T follicular helper cell (primary cell): ENCODE measurements around the gene PLTP.
"Not testable (repeated sequence)": the region's sequence is repeated elsewhere in the genome, so short reads cannot be mapped to it uniquely, and the experiment has no call there.

Experiments used
- DNase-seq: peaks from one replicate; pipeline ENCODE4 v3.0.0-alpha.2; 2020; ENCODE audit warnings: low read depth
- total RNA-seq, 2 experiments: gene quantifications; one replicate each; lab custom pipeline; 2026; lab: John Stamatoyannopoulos, UW

The PLTP gene, protein sequence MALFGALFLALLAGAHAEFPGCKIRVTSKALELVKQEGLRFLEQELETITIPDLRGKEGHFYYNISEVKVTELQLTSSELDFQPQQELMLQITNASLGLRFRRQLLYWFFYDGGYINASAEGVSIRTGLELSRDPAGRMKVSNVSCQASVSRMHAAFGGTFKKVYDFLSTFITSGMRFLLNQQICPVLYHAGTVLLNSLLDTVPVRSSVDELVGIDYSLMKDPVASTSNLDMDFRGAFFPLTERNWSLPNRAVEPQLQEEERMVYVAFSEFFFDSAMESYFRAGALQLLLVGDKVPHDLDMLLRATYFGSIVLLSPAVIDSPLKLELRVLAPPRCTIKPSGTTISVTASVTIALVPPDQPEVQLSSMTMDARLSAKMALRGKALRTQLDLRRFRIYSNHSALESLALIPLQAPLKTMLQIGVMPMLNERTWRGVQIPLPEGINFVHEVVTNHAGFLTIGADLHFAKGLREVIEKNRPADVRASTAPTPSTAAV
- total RNA-seq: 0.42 to 2.1 reads per million in 2 experiments

DNA sequence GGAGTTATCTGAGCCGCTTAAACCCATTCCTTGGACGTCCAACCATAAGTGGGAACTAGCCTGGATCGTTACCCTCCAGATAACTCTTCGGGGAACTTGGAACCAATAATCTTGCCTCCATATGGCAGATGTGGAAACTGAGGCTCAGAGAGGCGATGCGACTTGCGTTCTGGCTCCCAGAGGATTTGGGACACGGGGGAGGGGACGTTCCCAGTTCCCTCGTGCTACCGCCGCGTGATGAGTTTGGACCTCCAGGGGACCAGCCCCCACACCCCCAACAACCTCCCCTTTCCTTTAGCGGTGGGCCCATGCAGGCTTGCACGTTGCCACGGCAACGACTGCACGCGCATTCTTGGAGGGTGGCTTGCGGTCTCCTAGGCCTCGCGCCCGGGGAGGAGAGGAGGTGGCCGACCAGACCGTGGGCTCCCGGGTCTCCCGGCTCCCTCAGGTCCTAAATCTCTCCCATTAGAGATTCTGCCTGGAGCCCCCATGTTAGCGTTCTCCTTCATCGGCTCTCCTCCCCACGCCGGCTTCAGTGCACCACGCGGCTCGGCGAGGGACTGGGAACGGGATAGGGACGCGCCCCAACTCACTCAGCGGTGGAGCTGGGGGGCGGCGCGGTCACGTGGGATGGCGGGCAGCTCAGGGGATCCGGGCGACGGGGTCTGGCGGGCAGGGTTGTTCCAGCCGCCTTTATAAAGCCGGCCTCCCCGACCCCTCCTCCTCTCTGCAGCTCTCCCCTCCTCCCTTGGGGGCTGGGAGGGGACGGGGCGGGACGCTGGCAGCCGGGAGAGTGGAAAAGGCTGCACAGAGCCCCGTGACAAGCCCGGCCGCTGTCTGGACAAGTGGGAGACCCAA, at the start of gene PLTP:
TSS of gene PLTP (minus strand) at position 670 of the 858 bp plus-strand sequence. CDS start 703 bp downstream, outside the sequence.
- no peak for DNase-seq

DNA sequence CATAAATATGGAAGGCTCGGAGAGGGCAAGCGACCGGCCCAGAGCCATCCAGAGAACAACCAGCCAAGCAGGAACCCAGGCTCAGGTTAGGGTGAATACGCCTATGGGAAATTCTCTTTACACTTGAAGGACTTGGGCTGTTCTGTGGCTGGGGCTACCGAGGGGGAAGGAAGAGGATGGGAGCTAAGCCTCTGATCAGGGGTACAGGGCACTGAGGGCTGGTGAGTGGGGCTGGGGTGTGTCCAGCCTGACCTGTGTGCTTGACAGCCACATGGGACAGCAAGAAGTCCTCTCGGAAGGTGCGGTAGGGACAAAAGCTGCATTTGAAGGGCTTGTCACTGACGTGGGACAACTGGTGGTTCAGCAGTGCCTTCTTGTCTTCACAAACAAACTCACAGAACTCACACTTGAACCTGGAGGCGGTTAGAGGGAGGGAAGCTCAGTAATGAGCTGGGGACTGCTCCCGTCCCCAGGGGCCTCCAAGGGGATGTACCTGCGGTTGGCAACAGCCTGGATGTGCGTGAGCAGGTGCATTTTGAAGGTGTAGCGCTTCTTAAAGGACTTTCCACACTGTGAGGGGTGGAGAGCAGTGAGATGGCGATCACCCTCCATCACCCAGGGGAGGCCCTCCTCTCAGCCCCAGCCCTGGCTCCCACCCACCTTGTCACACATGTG, 48.1 kb upstream of the PLTP start:
- no peak for DNase-seq

DNA sequence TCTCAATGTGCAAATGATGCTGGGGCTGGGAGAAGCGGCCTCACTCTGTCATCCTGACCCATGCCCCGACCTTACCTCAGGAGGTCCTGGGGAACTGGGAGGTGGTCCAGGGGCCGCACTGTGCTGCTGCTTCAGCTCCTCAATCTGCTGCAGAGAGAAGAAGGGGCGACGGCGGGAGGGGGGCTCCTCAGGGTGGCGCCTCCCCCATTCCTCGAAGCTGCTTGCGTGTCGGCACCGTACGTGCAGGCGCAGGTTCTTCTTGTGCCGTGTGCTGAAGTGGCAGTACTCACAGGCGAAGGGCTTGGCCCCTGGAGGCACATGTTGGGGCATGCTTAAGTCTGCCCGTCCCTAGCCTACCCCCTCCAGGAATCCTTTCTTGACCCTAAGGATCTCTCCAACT, 47.2 kb upstream of the PLTP start:
- no peak for DNase-seq

DNA sequence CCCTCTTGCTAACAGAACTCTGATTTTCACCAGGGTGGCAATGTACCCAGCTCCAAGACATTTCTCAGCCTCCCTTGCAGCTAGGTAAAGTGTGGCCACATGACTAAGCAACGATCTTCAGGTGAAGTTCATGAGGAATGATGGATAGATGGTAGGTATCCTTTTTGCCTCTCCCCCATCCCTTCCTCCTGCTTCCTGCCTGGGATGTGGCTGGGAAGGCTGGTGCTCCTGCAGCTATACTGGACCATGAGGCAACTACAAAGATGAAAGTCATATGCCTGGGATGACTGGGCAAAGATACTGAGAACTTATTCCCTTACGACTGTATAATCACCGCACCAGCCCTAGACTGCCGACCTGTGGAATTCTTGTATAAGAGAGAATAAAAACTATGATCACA, 46.6 kb upstream of the PLTP start:
- no peak for DNase-seq

DNA sequence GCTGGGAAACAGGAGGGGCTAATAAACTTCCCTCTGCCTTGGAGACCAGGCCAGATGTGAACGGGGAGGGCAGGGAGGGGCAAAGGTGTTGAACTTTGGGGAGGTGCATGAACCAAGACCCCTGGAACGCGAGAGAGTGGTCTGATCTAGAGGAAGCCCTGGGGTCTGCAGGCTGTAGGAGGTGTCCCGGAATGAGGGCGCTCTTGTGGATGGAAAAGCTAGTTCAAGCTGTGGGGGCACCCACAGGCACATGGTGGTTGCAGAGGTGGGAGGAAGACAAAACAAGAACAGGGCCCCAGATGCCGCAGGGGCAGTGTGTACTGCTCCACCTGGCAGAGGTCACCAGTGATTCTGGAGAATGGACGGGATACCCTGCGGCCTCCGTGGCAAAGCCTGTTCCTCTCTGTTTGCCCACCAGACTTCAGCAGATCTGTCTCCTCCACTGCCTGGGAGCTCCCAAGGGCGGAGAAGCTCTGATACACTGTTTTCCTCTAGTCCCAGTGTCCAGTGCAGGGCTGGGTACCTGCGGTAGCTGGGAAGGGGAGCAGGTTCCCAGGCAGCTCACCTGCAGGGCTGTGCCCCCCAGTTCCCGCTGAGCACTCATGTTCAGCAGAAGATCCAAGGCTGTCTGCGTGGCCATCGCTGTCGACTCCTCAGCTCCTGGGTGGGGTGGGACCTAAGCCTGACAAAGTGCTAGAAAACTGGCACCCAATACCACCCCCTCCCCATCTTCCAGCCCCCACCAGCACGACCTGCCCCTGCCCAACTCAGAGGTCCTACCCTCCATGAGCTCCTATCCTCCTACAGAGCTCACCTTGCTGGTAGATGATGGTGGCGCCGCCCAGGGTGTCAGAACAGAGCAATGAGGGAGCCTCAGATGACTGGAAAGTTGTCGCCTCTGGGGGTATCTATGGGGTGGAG, 45.3 kb upstream of the PLTP start:
- no peak for DNase-seq

DNA sequence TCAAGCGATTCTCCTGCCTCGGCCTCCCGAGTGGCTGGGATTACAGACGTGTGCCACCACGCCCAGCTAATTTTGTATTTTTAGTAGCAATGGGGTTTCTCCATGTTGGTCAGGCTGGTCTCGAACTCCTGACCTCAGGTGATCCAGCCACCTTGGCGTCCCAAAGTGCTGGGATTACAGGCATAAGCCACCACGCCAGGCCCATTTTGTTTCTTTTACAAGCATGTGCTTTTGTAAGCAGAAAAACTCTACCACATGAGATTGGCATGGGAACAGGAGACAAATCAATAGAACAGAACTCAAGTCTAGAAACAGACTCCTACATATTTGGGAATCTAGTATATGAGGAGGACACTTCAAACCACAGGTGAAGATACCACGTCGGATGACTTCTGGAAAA, 44.4 kb upstream of the PLTP start:
- DNase-seq: not testable (repeated sequence)

DNA sequence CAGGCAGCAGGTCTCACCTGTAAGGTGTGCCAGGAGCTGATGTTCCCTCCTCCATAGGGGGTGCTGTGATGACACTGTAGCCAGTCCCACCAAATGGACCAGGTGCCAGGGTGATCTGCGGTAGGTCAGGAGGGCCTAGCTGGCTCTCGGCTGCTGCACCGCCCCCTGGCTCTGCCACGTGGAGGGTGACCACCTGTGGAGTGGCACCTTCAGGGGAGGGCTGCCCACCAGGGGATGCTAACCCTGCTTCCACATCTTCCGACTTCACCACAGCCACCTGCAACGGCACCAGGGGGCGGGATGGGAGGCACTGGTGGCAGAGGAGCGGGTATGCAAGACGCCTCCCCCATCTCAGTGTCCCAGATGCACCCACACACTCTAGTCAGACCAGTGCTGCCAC, 41.7 kb upstream of the PLTP start:
- DNase-seq: no peak

DNA sequence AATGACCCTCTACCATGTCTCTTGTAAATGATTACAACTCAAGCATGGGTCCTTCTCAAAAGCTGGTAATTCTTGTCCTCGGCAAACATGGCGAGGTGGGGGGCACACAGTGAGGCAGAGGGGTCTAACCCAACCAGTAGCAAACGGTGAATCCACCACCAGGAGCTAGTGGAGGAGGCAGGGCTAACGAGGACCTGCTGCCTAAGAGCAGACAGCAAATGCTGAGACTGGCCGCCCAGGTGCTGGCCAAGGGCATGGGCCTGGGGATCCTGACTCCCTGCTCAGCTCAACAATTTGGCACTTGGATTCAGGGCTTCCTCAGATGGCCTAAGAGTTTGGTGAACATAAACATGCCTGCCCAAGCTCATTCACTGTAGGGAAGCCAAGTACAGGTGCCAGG, 40.9 kb upstream of the PLTP start:
- DNase-seq: no peak

DNA sequence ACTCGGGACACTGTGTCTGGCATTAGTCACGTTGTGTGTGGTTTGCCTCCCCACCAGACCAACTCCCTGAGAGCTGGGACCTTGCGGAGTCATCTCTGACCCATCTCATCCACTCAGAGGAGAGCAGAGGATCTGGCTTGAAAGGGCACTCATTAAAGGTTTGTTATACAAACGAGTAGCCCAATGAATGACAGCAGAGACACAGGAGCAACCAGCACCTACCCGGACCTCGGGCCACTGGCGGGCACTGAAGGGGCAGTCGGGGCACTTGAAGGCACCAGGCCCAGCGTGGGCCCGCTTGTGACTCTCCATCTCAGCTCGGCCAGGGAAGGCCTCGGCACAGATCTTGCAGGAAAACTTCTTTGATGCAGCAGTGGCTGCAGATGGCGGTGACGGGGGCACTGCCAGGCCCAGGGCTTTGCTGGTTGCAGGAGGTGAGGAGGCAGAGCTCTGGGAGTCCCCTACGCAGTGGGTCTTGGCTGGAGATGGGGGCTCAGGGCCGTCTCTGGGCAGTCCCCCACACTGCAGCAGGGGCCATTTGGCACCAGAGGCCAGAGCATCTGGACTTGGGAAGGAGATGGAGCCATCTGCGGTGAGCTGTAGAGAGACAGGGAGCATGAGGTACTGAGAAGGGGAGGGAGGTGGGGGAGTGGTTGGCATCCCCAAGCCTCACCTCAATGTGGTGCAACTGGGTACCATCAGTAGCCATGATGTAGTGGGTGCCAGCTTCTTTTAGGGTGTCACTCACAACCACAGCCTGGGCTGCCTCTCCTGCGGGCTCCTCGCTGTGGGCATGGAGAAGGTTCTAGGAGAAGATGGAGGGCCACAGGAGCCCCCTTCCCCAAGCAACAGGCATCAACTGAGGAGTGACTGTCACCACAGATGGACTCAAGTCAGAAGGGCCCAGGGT, 40.2 kb upstream of the PLTP start:
- no peak for DNase-seq

DNA sequence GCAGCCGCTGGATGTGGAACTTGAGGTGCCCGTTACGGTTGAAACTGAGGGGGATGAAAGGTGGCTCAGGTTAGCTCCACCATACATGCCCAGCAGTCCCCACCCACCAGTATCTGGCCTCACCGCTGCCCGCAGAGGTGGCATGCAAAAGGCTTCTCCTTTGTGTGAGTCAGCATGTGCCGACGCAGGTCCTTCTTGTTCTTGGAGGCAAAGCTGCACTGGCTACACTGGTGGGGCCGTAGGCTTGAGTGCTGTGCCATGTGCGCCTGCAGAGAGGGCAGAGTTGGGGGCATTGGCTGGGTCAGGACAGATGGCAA, 38.3 kb upstream of the PLTP start:
- no peak for DNase-seq

DNA sequence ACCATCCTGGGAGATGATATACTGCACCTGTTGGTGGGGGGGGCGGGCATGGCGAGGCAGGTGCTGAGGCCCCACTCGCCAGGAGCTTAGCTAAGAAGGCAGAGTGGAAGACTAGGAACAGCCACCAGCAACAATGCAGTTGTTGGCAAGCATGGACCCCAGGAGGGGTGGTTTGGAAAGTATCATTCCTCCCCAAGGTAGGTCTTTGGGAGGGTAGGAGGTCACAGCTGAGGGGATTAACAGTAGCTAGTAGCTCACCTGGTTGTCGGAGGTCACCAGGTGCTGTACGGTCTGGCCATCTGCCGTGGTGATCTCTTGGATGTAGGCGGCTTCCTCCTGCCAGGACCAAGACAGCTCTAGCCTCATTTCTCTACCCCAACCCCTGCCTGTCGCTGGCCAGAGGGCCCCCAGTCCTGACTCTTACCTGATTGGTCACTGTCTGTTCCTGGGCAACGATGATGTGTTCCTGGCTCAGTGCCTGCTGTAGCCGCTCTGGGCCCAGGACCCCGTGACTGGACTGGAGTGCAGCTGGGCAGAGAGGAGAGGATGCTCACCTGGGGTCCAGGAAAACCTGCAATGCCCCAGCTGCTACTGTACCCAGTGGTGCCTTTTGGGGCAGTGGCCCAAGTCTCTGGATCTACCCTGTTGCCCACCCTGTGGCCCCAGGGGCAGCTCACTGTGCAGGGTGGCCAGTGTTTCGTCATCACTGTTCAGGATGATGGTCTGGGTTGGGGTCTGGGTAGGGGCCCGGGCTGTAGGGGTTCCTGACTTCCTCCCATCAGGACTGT, 37.8 kb upstream of the PLTP start:
- DNase-seq: no peak

DNA sequence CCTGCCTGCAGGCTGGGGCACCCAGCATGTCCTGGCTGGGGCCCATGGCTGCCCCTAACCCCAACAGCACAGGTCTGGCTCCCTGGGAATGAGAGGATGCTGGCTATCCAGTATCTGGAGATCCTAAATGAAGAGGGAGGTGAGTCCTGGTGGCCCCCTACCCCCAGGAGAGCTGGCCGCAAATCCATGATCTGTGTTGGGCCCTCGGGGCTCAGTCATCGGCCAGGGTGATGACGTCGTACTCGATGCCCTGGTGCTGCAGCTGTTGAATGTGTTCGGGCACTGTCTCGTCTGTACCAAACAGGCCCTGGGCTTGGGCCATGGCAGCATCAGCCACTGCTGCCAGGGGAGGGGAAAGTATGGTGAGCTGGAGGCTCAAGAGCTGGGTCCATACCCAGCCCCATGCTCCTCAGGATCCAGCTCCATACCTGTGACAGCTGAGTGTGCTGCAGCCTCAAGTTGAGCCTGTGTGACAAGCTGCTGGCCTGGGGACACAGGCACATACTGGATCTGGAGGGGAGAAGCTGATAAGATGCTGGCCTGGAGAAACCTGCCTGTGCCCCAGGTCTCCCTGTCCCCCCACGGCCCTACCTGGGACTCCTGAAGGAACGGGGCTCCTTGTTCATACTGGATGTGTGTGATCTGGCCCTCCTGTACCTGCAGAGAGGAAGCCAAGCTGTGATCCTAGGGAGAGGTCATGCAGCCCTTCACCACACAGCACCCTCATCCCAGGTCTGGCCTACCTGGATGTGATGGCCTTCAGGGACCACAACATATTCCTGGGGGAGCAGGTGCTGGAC, 37.0 kb upstream of the PLTP start:
- no peak for DNase-seq

DNA sequence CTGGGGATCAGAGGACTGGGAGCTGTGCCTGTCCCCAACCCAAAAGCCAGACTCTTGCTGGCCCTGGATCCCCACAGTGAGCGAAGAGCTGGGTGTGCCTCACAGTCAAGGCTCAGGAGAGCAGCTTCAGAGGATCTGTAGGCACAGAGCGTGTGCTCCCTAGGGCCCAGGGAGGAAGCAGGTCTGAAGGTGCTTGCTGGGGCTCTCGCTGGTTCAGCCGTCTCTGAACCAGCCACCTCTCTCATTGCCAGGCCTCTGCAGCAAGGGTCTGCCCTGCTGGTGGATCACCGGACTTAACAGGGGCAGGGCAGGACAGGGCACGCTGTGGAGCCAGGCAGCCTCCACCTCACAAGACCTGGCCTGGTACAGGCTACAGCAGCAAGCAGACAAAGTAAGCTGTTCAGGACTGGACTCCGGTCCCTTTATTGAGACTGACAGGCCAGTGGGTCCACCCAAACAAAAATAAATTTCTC, 36.3 kb upstream of the PLTP start:
- DNase-seq: no peak

DNA sequence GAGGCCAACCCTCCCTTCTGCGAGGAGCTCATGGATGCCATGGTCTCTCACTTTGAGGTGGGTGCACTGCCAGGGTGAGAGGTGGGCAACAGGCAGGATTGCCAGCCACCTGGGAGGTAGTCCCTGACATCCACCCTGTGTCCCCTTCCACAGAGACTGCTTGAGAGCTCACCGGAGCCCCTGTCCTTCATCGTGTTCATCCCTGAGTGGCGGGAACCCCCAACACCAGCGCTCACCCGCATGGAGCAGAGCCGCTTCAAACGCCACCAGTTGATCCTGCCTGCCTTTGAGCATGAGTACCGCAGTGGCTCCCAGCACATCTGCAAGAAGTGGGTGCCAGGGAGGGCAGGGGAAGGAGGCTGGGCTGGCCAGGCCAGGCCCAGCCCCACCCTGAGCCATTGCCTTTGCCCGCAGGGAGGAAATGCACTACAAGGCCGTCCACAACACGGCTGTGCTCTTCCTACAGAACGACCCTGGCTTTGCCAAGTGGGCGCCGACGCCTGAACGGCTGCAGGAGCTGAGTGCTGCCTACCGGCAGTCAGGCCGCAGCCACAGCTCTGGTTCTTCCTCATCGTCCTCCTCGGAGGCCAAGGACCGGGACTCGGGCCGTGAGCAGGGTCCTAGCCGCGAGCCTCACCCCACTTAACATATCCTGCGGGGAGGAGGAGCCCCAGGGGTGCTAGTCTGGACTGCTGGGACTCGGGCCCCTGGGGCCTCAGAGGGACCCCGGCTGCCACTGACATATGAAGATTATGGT, 35.3 kb upstream of the PLTP start:
- DNase-seq: no peak

DNA sequence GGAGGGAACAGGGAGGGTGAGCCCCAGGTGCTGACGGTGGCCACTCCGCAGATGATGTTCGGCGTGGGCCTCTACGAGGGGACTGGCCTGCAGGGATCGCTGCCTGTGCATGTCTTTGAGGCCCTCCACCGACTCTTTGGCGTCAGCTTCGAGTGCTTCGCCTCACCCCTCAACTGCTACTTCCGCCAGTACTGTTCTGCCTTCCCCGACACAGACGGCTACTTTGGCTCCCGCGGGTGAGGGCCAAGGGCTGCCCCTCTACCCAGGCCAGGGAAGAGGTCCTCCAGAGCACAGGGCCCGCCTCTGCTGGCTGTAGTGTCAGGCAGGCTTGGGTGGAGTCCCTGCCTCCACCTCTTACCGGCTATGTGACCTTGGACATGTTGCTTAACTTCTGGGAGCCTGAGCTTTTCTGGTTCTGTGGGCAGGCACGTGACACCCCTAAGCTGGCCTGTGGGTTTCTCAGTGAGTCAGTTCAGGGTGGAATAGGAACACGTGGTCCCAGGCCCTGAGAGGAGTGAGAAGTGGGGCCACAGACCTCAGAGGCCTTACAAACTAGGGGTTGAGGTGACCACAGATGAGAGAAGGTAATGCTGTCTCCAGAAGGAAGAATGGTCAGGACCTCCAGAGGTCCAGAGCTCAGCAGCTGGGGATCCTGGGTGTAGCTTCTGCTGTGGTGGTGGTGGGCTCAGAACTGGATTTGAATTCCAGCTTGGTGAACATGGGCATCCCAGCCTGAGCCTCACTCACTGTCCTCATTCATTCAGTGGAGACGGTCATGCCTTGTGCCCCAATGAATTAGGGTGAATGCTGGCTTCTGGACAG, 34.4 kb upstream of the PLTP start:
- DNase-seq: no peak

DNA sequence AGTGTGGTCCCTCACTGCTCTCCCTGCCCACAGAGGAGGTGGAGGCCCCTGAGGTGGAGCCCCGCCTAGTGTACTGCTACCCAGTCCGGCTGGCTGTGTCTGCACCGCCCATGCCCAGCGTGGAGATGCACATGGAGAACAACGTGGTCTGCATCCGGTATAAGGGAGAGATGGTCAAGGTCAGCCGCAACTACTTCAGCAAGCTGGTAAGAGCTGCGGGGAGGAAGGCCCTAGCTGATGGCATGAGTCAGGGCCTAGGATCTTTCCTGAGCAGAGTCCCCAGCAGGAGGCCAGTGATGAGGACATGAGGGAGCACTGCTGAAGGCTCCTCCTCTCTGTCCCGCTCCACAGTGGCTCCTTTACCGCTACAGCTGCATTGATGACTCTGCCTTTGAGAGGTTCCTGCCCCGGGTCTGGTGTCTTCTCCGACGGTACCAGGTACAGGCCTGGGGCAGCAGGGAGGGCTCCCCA, 33.8 kb upstream of the PLTP start:
- no peak for DNase-seq
